HEK293T (cell line): ENCODE measurements around the gene COL23A1.

Experiments used
- BHLHE40 ChIP-seq: fragments of 450-650 bp; IDR thresholded peaks from 2 replicates; pipeline ENCODE4 v1.6.1; 2016; ENCODE audit warnings: mild to moderate bottlenecking, moderate library complexity, borderline replicate concordance
- FOXM1 ChIP-seq: fragments of 450-650 bp; IDR thresholded peaks from 2 replicates; pipeline ENCODE4 v1.6.1; 2017; ENCODE audit warnings: mild to moderate bottlenecking, borderline replicate concordance
- L3MBTL2 ChIP-seq: fragments of 450-650 bp; conservative IDR thresholded peaks from 2 replicates; pipeline ENCODE4 v1.6.1; 2016; ENCODE audit warnings: mild to moderate bottlenecking

GRCh38 chr5:178587763-178588611 lies 2.2 kb downstream of the COL23A1 start:
- TF ChIP-seq FOXM1 = no peak
- no peak for TF ChIP-seq BHLHE40
- TF ChIP-seq L3MBTL2 = peak; percentile 74
